ENCODE results near the gene RCOR2. TPM values are rescaled to one million over a fixed set of nuclear protein-coding genes. Genes with fewer than 3 reads are reported as not detected.

RCOR2 gene
- total and polyA plus RNA-seq, 2 of the 13 experiments (the other 11 are each of a cell fraction or from before 2014, with no cell fraction given) = 8.3 to 8.5 TPM

GRCh38 chr11:63871962-63872799 is 44.8 kb downstream of the RCOR2 start (continued):
- TF ChIP-seq BCL3 (CRISPR knock-in tag; IDR thresholded peaks at IDR 0.05) = no peak
- peak; percentile 61 for TF ChIP-seq YY1 (IDR thresholded peaks at IDR 0.05; ENCODE audit: insufficient read depth, insufficient replicate concordance, low read depth, low read length)
- no peak for TF ChIP-seq ZNF333 (CRISPR knock-in tag; IDR thresholded peaks at IDR 0.05; ENCODE audit: borderline replicate concordance)
- TF ChIP-seq CEBPZ (IDR thresholded peaks at IDR 0.05; ENCODE audit: low read length) = no peak
- no peak for TF ChIP-seq ASH2L (IDR thresholded peaks at IDR 0.05; ENCODE audit: insufficient read length, low read depth, low read length)
- TF ChIP-seq GLMP (CRISPR knock-in tag; IDR thresholded peaks at IDR 0.05; ENCODE audit: borderline replicate concordance) = no peak
- TF ChIP-seq HNRNPL (IDR thresholded peaks at IDR 0.05; ENCODE audit: low read depth, low read length) = no peak
- TF ChIP-seq ZNF225 (CRISPR knock-in tag; IDR thresholded peaks at IDR 0.05) = no peak
- TF ChIP-seq ZNF639 (CRISPR knock-in tag; conservative IDR thresholded peaks at IDR 0.05) = 0 out of 2 replicates have a peak, but pooled peaks have one; percentile 49
- peak; percentile 78 for TF ChIP-seq RARA (CRISPR knock-in tag; IDR thresholded peaks at IDR 0.05)
- TF ChIP-seq KAT8 (CRISPR knock-in tag; IDR thresholded peaks at IDR 0.05) = peak; percentile 77
- TF ChIP-seq ZKSCAN1 (IDR thresholded peaks at IDR 0.05; ENCODE audit: low read length) = no peak
- TF ChIP-seq ZNF749 (CRISPR knock-in tag; IDR thresholded peaks at IDR 0.05; ENCODE audit: borderline replicate concordance) = no peak
- TF ChIP-seq ZNF646 (CRISPR knock-in tag; IDR thresholded peaks at IDR 0.05) = no peak

Data from HepG2 (cell line).